ENCODE results near the gene ZNF837. TPM values are rescaled to one million over a fixed set of nuclear protein-coding genes. Genes with fewer than 3 reads are reported as not detected.

ZNF837 gene
- total RNA-seq, 1 experiment from 2014 or later: 4.4 TPM

DNA sequence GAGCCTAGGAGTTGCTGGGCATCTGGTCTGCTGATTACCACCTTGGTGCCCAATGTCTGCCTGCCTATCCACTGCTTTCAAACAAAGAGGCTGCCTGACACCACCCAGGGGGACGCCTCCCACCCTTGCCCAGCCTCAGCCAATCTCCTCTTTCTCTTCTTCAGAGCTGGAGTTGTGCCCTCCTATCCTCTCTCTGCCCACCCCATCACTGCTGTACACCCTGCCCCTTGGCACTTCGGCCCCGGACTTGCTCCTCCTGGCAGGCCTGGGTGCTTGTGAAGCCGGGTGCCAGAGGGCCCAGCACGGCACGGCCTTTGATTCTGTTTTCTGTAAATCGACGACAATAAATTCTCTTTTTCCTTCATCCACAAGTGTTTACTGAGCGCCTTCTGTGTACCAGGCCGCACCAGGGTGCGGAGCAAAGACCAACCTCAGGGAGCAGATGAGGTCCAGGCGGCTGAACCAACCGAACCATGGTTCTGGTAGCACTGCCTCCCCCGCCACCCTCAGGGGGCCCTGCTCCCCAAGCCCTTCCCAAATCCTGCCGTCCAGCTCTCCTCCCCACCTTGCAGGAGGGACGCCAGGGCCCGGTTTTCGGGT is 19.6 kb upstream of the ZNF837 start:
- peak; percentile 54 for DNase-seq
- no peaks in the 10 kb centered on the region for H3K36me3 ChIP-seq (replicated peaks; ENCODE audit: control insufficient read depth, insufficient read depth, low read length)
- peak overlapping the region; percentile 69 for H3K4me3 ChIP-seq (ENCODE audit: insufficient read depth, low read depth, low read length)
- peaks cover 23% of the 10 kb centered on the region for H3K27me3 ChIP-seq (ENCODE audit: control insufficient read depth, insufficient read depth, low read length)

GRCh38 chr19:58399903-58400302 is 19.1 kb upstream of the ZNF837 start:
- peaks cover 2% of the 10 kb centered on the region for H3K36me3 ChIP-seq (replicated peaks; ENCODE audit: control insufficient read depth, insufficient read depth, low read length)
- no peak for DNase-seq
- H3K4me3 ChIP-seq (ENCODE audit: insufficient read depth, low read depth, low read length): no peak overlapping the region
- H3K27me3 ChIP-seq (ENCODE audit: control insufficient read depth, insufficient read depth, low read length): peaks cover 23% of the 10 kb centered on the region

- H3K4me3 ChIP-seq (ENCODE audit: insufficient read depth, low read depth, low read length): no peak overlapping the region
- peaks cover 6% of the 10 kb centered on the region for H3K36me3 ChIP-seq (replicated peaks; ENCODE audit: control insufficient read depth, insufficient read depth, low read length)
- no peak for DNase-seq
- H3K27me3 ChIP-seq (ENCODE audit: control insufficient read depth, insufficient read depth, low read length): peaks cover 23% of the 10 kb centered on the region
These were observed 17.7 kb upstream of the ZNF837 start for GRCh38 chr19:58398545-58398944.

GRCh38 chr19:58398087-58398486 is 17.3 kb upstream of the ZNF837 start:
- no peak overlapping the region for H3K4me3 ChIP-seq (ENCODE audit: insufficient read depth, low read depth, low read length)
- H3K36me3 ChIP-seq (replicated peaks; ENCODE audit: control insufficient read depth, insufficient read depth, low read length): peaks cover 10% of the 10 kb centered on the region
- H3K27me3 ChIP-seq (ENCODE audit: control insufficient read depth, insufficient read depth, low read length): peaks cover 23% of the 10 kb centered on the region
- DNase-seq: no peak

- no peak overlapping the region for H3K4me3 ChIP-seq (ENCODE audit: insufficient read depth, low read depth, low read length)
- peaks cover 15% of the 10 kb centered on the region for H3K36me3 ChIP-seq (replicated peaks; ENCODE audit: control insufficient read depth, insufficient read depth, low read length)
- H3K27me3 ChIP-seq (ENCODE audit: control insufficient read depth, insufficient read depth, low read length): peaks cover 23% of the 10 kb centered on the region
- DNase-seq: no peak
These were observed 16.8 kb upstream of the ZNF837 start for GRCh38 chr19:58397533-58398037.

- H3K4me3 ChIP-seq (ENCODE audit: insufficient read depth, low read depth, low read length): no peak overlapping the region; the same call in 1 of the 2 replicates
- H3K36me3 ChIP-seq (replicated peaks; ENCODE audit: control insufficient read depth, insufficient read depth, low read length): peaks cover 18% of the 10 kb centered on the region
- peak; percentile 77 for DNase-seq
- peaks cover 23% of the 10 kb centered on the region for H3K27me3 ChIP-seq (ENCODE audit: control insufficient read depth, insufficient read depth, low read length)
These were observed 16.1 kb upstream of the ZNF837 start for GRCh38 chr19:58396691-58397532.

DNA sequence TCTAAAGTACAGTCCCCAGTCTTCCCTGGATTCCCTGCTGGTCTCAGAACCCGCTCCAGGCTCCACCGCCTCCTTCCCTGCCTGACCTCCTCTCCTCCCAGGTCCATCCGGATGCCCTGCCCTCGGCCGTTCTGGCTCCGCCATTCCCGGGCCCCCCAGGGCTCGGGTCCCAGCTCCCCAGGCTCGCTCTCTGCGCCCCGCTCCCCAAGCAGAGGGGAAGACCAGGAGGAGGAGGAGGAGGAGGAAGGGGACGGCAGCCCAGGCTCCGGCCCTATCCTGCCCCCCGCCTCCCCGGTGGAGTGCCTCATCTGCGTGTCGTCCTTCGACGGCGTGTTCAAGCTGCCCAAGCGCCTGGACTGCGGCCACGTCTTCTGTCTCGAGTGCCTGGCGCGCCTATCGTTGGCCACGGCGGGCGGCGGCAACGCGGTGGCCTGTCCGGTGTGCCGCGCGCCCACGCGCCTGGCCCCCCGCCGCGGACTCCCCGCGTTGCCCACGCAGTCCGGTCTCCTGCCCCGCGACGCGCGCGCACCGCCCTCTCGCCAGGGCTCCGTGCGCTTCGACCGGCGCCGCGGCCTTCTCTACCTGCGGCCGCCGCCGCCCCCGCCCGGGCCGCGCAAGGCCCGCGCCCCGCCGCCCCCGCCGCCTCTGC is 15.3 kb upstream of the ZNF837 start:
- peak overlapping the region; percentile 40 for H3K4me3 ChIP-seq (ENCODE audit: insufficient read depth, low read depth, low read length)
- H3K36me3 ChIP-seq (replicated peaks; ENCODE audit: control insufficient read depth, insufficient read depth, low read length): peaks cover 19% of the 10 kb centered on the region
- DNase-seq: peak; percentile 81
- H3K27me3 ChIP-seq (ENCODE audit: control insufficient read depth, insufficient read depth, low read length): peaks cover 23% of the 10 kb centered on the region

GRCh38 chr19:58395220-58395978 is 14.6 kb upstream of the ZNF837 start, which contains the start of gene RNF225:
Gene RNF225 (plus strand): TSS chr19:58395656. CDS start chr19:58396090, 434 bp downstream.
- DNase-seq: peak; percentile 91

DNA sequence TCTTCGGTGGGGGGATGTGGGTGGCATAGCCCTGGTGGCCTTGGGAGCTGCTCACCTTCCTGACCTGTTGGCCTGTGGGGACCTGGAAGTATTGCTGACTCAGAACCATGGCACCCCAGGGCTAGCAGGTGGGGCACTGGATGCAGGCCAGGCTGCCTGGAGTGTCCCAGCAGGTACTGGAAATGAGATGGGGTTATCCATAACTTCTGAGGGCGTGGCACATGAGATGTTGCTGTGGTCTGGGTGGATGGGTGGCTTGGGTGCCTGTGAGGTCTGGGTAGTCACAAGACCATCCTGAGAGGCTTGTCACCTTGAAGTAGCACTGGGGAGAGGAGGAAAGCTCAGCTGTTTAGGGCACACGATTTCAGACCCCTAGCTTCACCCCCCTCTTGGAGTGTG is 14.0 kb upstream of the ZNF837 start:
- H3K36me3 ChIP-seq (replicated peaks; ENCODE audit: control insufficient read depth, insufficient read depth, low read length): peaks cover 25% of the 10 kb centered on the region
- no peak for DNase-seq

More at GRCh38 chr19:58395220-58395978, 14.6 kb upstream of the ZNF837 start, which contains the start of gene RNF225:
- Histone ChIP-seq H3K27me3 (ENCODE audit: control insufficient read depth, insufficient read depth, low read length) (peaks cover 19% of the 10 kb centered on the region), H3K4me3 (ENCODE audit: insufficient read depth, low read depth, low read length) (peak within 1 kb of the TSS; percentile 40), H3K36me3 (replicated peaks; ENCODE audit: control insufficient read depth, insufficient read depth, low read length) (peaks cover 24% of the 10 kb centered on the region)

GRCh38 chr19:58393725-58394033 is 12.8 kb upstream of the ZNF837 start:
- Histone ChIP-seq H3K4me3 (ENCODE audit: insufficient read depth, low read depth, low read length) (no peak overlapping the region), H3K27me3 (ENCODE audit: control insufficient read depth, insufficient read depth, low read length) (peaks cover 16% of the 10 kb centered on the region), H3K36me3 (replicated peaks; ENCODE audit: control insufficient read depth, insufficient read depth, low read length) (peaks cover 26% of the 10 kb centered on the region)
- no peak for DNase-seq

More for the DNA sequence above, 14.0 kb upstream of the ZNF837 start:
- Histone ChIP-seq H3K4me3 (ENCODE audit: insufficient read depth, low read depth, low read length) (no peak overlapping the region), H3K27me3 (ENCODE audit: control insufficient read depth, insufficient read depth, low read length) (peaks cover 16% of the 10 kb centered on the region)

GRCh38 chr19:58392945-58393724 is 12.3 kb upstream of the ZNF837 start:
- Histone ChIP-seq H3K36me3 (replicated peaks; ENCODE audit: control insufficient read depth, insufficient read depth, low read length) (peaks cover 30% of the 10 kb centered on the region), H3K27me3 (ENCODE audit: control insufficient read depth, insufficient read depth, low read length) (peaks cover 15% of the 10 kb centered on the region), H3K4me3 (ENCODE audit: insufficient read depth, low read depth, low read length) (no peak overlapping the region)
- DNase-seq: no peak

- Histone ChIP-seq H3K27me3 (ENCODE audit: control insufficient read depth, insufficient read depth, low read length) (no peaks in the 10 kb centered on the region), H3K36me3 (replicated peaks; ENCODE audit: control insufficient read depth, insufficient read depth, low read length) (peaks cover 23% of the 10 kb centered on the region), H3K4me3 (ENCODE audit: insufficient read depth, low read depth, low read length) (peak overlapping the region; percentile 85)
- no peak for DNase-seq
These were observed 7.3 kb upstream of the ZNF837 start for GRCh38 chr19:58388175-58388526.

- Histone ChIP-seq H3K36me3 (replicated peaks; ENCODE audit: control insufficient read depth, insufficient read depth, low read length) (peaks cover 17% of the 10 kb centered on the region), H3K4me3 (ENCODE audit: insufficient read depth, low read depth, low read length) (peak overlapping the region; percentile 85), H3K27me3 (ENCODE audit: control insufficient read depth, insufficient read depth, low read length) (no peaks in the 10 kb centered on the region)
- no peak for DNase-seq
These were observed 6.7 kb upstream of the ZNF837 start for GRCh38 chr19:58387338-58388174.

Measured in H7 (cell line).